BJ (cell line): ENCODE data around the gene UIMC1. TPM values are rescaled to one million over a fixed set of nuclear protein-coding genes. Genes with fewer than 3 reads are reported as not detected.

Experiments
- CTCF ChIA-PET: fragments of 350-600 bp; formaldehyde crosslinking; extraction: SDS; loops from one replicate; lab custom pipeline; 2021; ENCODE audit warnings: antibody characterized with exemption, inconsistent platforms; lab: Yijun Ruan, JAX
- POLR2A ChIA-PET: fragments of 300-600 bp; sonication (Branson Sonifier 250); formaldehyde crosslinking; extraction: SDS; loops from one replicate; lab custom pipeline; 2021; ENCODE audit warnings: antibody characterized with exemption; lab: Charles Lee
- DNase-seq: peaks from one replicate; pipeline ENCODE4 v3.0.0-alpha.2; 2011; ENCODE audit warnings: low read depth
- H3K27me3 ChIP-seq: 2 replicates; pipeline ENCODE4 v1.6.0; 2011; ENCODE audit warnings: low read length; ENCODE audit not compliant: control insufficient read depth, insufficient read depth
- H3K36me3 ChIP-seq: 2 replicates; pipeline ENCODE4 v1.5.1; 2011; ENCODE audit warnings: low read length; ENCODE audit not compliant: control insufficient read depth, insufficient read depth
- H3K4me3 ChIP-seq: 2 replicates; pipeline ENCODE4 v1.5.1; 2011; ENCODE audit warnings: low read depth, mild to moderate bottlenecking, control low read depth, low read length
- polyA plus RNA-seq: library from polyadenylated mRNA; depleted of rRNA; stranded (reverse); fragments of >200 nt; gene quantifications from 2 replicates; pipeline ENCODE4 v1.2.3, GENCODE V29; 2011
- TF ChIP-seq, protein P1 (sequence below): IDR thresholded peaks from 2 replicates; pipeline ENCODE4 v1.5.1; 2011; ENCODE audit warnings: low read depth, mild to moderate bottlenecking, control low read depth, inconsistent platforms, low read length, moderate library complexity; ENCODE audit not compliant: insufficient read depth

The UIMC1 gene
- polyA plus RNA-seq, 1 experiment = 14.1 TPM

DNA sequence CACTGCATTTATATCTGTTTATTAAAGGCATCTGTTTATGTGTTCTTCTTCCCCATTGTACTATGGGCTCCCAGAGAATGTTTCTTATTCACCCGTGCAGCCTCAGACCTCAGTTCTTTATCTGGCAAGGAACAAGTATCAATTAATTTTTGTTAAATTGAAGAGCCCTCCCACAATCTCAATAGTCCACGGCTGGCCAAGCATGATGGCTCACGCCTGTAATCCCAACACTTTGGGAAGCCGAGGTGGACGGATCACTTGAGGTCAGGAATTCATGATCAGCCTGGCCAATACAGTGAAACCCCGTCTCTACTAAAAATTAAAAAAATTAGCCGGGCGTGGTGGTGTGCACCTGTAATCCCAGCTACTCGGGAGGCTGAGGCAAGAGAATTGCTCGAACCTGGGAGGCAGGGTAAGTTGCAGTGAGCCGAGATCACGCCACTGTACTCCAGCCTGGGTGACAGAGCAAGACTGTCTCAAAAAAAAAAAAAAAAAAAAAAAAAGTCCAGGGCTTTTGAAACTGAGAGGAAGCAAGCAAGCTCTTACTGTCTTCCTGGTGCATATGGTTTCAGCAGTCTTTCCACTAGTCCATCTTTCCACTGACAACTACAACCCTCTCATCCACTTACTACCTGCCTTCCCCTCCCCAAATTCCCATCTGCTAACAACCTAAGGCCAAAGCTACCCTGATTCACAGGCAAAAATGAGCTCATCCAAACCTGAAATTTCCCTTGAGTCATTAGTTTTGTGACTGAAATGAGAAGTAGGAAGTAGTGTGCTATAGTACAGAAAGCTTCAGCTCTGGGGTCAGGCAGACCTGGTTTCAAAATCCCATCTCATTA, 105.1 kb downstream of the UIMC1 start:
- Histone ChIP-seq H3K4me3 (no peak overlapping the region), H3K27me3 (no peaks in the 10 kb centered on the region; the same call in none of the 2 replicates), H3K36me3 (peaks cover 5% of the 10 kb centered on the region)
- CTCF ChIA-PET = interaction anchor here (1.1 kb wide), 1 partner anchor 16 kb away, joined by 3 read pairs; no protein-coding TSS in a partner anchor
- POLR2A ChIA-PET = interaction anchor here (0.7 kb wide), 1 partner anchor 9 kb away, joined by 24 read pairs; no protein-coding TSS in a partner anchor
- no peak for DNase-seq
- TF ChIP-seq, protein P1, sequence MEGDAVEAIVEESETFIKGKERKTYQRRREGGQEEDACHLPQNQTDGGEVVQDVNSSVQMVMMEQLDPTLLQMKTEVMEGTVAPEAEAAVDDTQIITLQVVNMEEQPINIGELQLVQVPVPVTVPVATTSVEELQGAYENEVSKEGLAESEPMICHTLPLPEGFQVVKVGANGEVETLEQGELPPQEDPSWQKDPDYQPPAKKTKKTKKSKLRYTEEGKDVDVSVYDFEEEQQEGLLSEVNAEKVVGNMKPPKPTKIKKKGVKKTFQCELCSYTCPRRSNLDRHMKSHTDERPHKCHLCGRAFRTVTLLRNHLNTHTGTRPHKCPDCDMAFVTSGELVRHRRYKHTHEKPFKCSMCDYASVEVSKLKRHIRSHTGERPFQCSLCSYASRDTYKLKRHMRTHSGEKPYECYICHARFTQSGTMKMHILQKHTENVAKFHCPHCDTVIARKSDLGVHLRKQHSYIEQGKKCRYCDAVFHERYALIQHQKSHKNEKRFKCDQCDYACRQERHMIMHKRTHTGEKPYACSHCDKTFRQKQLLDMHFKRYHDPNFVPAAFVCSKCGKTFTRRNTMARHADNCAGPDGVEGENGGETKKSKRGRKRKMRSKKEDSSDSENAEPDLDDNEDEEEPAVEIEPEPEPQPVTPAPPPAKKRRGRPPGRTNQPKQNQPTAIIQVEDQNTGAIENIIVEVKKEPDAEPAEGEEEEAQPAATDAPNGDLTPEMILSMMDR = no peak

GRCh38 chr5:176900780-176901204, 105.8 kb downstream of the UIMC1 start:
- CTCF ChIA-PET = interaction anchor here (1.1 to 1.4 kb wide), 3 partner anchors 10 to 30 kb away, joined by 3 read pairs; no protein-coding TSS in a partner anchor

GRCh38 chr5:176899946-176900779, 106.4 kb downstream of the UIMC1 start:
- H3K36me3 ChIP-seq = peaks cover 3% of the 10 kb centered on the region
- DNase-seq = no peak
- H3K4me3 ChIP-seq = no peak overlapping the region
- ChIA-PET POLR2A (no interaction called here), CTCF (interaction anchor here (0.8 to 2.5 kb wide), 5 partner anchors 9 to 242 kb away, joined by 3 to 7 read pairs (median 3); no protein-coding TSS in a partner anchor)
- no peaks in the 10 kb centered on the region; the same call in none of the 2 replicates for H3K27me3 ChIP-seq
- TF ChIP-seq, protein P1 = no peak

More at GRCh38 chr5:176900780-176901204, 105.8 kb downstream of the UIMC1 start:
- Histone ChIP-seq H3K4me3 (no peak overlapping the region), H3K36me3 (peaks cover 5% of the 10 kb centered on the region), H3K27me3 (no peaks in the 10 kb centered on the region; the same call in none of the 2 replicates)
- TF ChIP-seq, protein P1 = no peak
- no peak for DNase-seq
- POLR2A ChIA-PET = no interaction called here

DNA sequence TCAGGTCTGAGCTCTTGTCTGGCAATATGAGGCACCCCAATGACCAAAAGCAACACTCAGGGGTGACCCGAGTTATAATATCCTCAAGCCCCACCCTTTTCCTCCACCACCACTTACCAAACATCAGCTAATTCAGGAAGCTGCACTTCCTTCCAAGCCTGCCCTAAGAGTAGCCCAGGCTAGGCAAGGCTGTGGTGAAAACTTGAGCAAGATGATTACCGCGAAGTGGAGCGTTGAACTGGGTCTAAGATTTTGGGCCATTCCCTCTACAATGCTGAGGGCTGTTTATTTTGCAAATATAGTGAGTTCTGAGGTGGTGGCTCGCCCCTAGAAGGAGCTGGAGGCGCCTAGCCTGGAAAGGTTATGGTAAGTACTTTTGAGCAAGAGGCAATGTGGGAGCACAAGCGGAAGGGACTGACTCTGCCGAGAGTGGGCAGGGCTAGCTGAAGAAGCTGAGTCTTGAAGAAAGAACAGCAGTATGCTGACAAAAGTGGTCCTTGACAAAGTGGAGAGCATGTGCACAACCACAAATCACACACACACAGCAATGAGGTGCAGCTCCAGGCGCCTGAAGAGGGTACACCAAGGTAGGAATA, 107.2 kb downstream of the UIMC1 start, which contains the start of gene HK3:
Gene HK3, minus strand, starts transcription at position 51 of the 596 bp plus-strand sequence. CDS start 3,187 bp downstream, outside the sequence.
- CTCF ChIA-PET = interaction anchor here (0.6 to 2.5 kb wide), 4 partner anchors 8 to 499 kb away, joined by 3 to 7 read pairs (median 3); no protein-coding TSS in a partner anchor
- TF ChIP-seq, protein P1 = no peak
- no peak within 1 kb of the TSS for H3K4me3 ChIP-seq
- POLR2A ChIA-PET = no interaction called here
- no peaks in the 10 kb centered on the region; the same call in none of the 2 replicates for H3K27me3 ChIP-seq
- peaks cover 1% of the 10 kb centered on the region for H3K36me3 ChIP-seq
- DNase-seq = no peak
